Large intestine (tissue), 3 donors: ENCODE results near the gene MOB4. TPM values are rescaled to one million over a fixed set of nuclear protein-coding genes. Genes with fewer than 3 reads are reported as not detected.
"Not testable (repeated sequence)": the region's sequence is repeated elsewhere in the genome, so short reads cannot be mapped to it uniquely, and the experiment has no call there.

ENCODE experiments used
- DNase-seq, 2 donors: peaks; one replicate each; pipeline versions ENCODE4 v3.0.0 to v3.0.0-alpha.2; 2013
- H3K27ac ChIP-seq: one replicate; pipeline ENCODE4 v1.5.1; 2013; ENCODE audit warnings: low read length
- H3K27me3 ChIP-seq: 2 replicates; pipeline ENCODE4 v1.6.1; 2013; ENCODE audit warnings: low read length; ENCODE audit not compliant: control insufficient read depth, insufficient read depth
- H3K36me3 ChIP-seq: 2 replicates; pipeline ENCODE4 v1.6.1; 2013; ENCODE audit warnings: low read length; ENCODE audit not compliant: control insufficient read depth, insufficient read depth
- H3K4me1 ChIP-seq: one replicate; pipeline ENCODE4 v1.6.1; 2013; ENCODE audit warnings: low read length; ENCODE audit not compliant: control insufficient read depth, insufficient read depth
- H3K4me3 ChIP-seq: one replicate; pipeline ENCODE4 v1.5.1; 2013; ENCODE audit warnings: low read length
- H3K9me3 ChIP-seq: one replicate; pipeline ENCODE4 v1.6.1; 2013; ENCODE audit warnings: mild to moderate bottlenecking, low read depth, low read length, moderate library complexity; ENCODE audit not compliant: control insufficient read depth
- WGBS: methylation state at CpG from one replicate; pipeline ENCODE4 v1.1.5; 2013; ENCODE audit warnings: low lambda C conversion rate; ENCODE audit not compliant: insufficient coverage; 5-methylcytosine and 5-hydroxymethylcytosine counted together
- polyA plus RNA-seq: library from polyadenylated mRNA; unstranded; fragments of 120-200 nt; gene quantifications from one replicate; pipeline ENCODE4 v1.2.1, GENCODE V29; 2013

Gene MOB4
- polyA plus RNA-seq, 1 donor: 36.6 TPM

DNA sequence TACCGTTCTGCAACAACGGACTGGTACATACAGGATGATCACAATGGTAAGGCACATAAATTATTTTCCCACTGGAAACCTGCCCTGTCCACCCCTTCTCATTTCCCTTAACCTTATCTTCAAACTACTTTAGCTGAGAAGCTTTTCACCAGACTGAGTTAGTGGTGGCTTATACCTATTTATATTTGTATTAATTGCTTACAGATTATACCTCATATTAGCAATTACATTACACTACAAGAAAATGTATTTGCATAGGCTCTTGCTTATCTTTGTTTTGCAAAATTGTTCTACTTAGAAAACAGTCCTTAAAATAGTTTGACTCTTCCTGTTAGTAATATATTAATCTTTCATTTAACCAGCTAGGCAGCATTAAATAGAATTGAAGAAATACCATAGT, 35.4 kb downstream of the MOB4 start:
- not testable (repeated sequence) for DNase-seq, H3K27ac ChIP-seq, H3K4me1 ChIP-seq, H3K9me3 ChIP-seq, H3K27me3 ChIP-seq, H3K4me3 ChIP-seq
- H3K36me3 ChIP-seq: peaks cover 36% of the 10 kb centered on the region
- WGBS: no CpG with 5 or more reads among the region's 2 CpGs

DNA sequence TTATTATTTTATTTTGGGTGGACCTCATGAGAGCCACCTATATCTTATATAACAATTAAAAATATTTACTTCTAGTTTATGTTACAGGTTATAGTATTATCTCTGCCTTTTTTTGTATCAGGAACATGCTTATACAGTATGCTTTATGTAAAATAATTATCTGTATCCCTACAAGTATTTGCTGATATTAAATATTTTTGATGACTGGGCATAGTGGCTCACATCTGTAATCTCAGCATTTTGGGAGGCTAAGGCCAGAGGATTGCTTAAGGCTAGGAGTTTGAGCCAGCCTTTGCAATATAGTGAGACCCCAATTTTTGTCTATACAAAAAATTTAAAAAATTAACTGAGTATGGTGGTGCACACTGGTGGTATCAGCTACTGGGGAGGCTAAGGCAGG, 39.6 kb downstream of the MOB4 start:
- DNase-seq: no peak
- H3K4me3 ChIP-seq: no peak overlapping the region
- H3K4me1 ChIP-seq: no peaks in the 10 kb centered on the region
- H3K36me3 ChIP-seq: peaks cover 21% of the 10 kb centered on the region
- no peaks in the 10 kb centered on the region for H3K9me3 ChIP-seq
- no peaks in the 10 kb centered on the region for H3K27me3 ChIP-seq
- H3K27ac ChIP-seq: no peak overlapping the region

DNA sequence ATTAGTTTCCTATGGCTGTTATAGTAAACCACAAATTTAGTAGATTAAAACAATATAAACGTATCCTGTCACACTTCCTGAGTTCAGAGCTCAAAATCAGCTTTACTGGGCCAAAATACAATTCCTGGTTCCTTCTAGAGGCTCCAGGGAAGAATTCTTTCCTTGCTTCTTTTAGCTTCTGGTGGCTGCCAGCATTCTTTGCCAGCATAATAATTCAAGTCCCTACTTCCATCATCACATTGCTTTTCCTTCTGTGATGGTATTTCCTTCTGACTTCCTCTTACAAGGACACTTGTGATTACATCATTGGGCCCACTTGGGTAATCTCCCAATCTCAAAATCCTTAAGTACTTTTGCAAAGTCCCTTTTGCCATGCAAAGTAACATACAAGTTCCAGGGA, 40.6 kb downstream of the MOB4 start:
- Histone ChIP-seq H3K27me3 (no peaks in the 10 kb centered on the region), H3K4me3 (no peak overlapping the region), H3K9me3 (no peaks in the 10 kb centered on the region), H3K27ac (no peak overlapping the region), H3K36me3 (peaks cover 19% of the 10 kb centered on the region), H3K4me1 (no peaks in the 10 kb centered on the region)
- WGBS: 83% methylated on average over 1 of the region's 1 CpG
- no peak for DNase-seq

- no peak for DNase-seq
- no peaks in the 10 kb centered on the region for H3K4me1 ChIP-seq
- no peak overlapping the region for H3K27ac ChIP-seq
- peaks cover 14% of the 10 kb centered on the region for H3K36me3 ChIP-seq
- WGBS: no CpG with 5 or more reads among the region's 3 CpGs
- no peak overlapping the region for H3K4me3 ChIP-seq
- no peaks in the 10 kb centered on the region for H3K27me3 ChIP-seq
- H3K9me3 ChIP-seq: no peaks in the 10 kb centered on the region
These were observed 42.5 kb downstream of the MOB4 start for GRCh38 chr2:197558393-197558792.

- WGBS: 92% methylated on average over 2 of the region's 5 CpGs
- no peaks in the 10 kb centered on the region for H3K27me3 ChIP-seq
These were observed 43.8 kb downstream of the MOB4 start for GRCh38 chr2:197559681-197560080.

DNA sequence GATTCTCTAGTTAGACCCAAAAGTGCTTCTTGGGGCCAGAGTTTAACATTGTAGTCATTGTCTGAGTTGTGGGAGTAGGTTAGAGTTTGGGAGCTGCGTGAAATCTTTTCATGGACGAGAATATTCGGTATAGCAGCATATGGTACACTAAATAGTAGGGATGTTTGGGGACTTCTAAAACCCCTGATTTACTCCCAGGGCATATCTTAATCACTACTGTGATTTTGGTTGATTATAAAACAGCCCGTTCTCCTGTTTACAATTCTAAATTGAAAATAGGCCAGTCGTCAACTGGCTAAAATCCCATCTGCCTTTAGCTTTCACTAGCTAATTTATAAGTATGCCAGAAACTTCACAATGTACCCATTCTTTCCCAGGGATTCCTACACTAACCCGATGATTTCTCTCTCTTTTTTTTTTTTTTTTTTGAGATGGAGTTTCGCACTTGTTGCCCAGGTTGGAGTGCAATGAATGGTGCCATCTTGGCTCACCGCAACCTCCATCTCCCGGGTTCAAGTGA, 44.3 kb downstream of the MOB4 start:
- Histone ChIP-seq H3K4me1 (no peaks in the 10 kb centered on the region), H3K36me3 (peaks cover 3% of the 10 kb centered on the region), H3K4me3 (no peak overlapping the region), H3K27me3 (no peaks in the 10 kb centered on the region), H3K27ac (no peak overlapping the region), H3K9me3 (no peaks in the 10 kb centered on the region)
- WGBS: no CpG with 5 or more reads among the region's 9 CpGs
- DNase-seq: no peak

More at GRCh38 chr2:197559681-197560080, 43.8 kb downstream of the MOB4 start:
- Histone ChIP-seq H3K27ac (no peak overlapping the region), H3K4me1 (no peaks in the 10 kb centered on the region), H3K4me3 (no peak overlapping the region), H3K9me3 (no peaks in the 10 kb centered on the region), H3K36me3 (peaks cover 3% of the 10 kb centered on the region)
- no peak for DNase-seq

DNA sequence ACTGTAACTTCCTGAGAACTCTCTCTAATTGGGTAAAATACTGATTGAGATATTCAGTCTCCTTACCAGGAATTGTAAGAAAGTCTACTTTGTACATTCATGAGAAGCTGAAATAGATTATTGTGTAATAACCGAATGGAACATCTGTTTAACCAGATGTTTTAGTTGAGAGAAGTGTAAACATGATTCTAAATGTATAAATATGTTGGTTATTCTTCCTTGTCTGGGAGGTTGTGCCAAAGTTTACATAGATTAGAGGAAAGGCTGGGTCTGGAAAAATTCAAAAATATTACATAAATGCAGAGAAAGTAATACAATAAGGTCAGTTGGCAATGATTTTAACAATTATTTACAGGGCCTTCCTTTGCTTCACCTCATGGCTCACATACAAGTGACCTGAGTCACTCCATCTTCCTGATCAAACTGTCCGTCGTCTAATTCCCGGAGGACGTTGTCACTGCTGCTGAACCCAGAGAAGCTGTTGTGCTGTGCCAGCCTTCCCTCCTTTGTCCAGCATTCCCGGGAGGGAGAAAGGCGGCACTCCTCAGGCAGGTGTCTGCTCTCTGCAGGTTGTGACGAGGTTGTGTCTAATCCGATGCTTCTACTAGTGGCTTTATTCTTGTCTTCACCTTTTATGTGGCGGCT, 55.9 kb downstream of the MOB4 start:
- no peak for DNase-seq
- Histone ChIP-seq H3K27me3 (no peaks in the 10 kb centered on the region), H3K9me3 (peaks cover 6% of the 10 kb centered on the region), H3K27ac (no peak overlapping the region), H3K4me3 (no peak overlapping the region), H3K4me1 (no peaks in the 10 kb centered on the region), H3K36me3 (no peaks in the 10 kb centered on the region)
- 83% methylated on average over 1 of the region's 10 CpGs for WGBS

DNA sequence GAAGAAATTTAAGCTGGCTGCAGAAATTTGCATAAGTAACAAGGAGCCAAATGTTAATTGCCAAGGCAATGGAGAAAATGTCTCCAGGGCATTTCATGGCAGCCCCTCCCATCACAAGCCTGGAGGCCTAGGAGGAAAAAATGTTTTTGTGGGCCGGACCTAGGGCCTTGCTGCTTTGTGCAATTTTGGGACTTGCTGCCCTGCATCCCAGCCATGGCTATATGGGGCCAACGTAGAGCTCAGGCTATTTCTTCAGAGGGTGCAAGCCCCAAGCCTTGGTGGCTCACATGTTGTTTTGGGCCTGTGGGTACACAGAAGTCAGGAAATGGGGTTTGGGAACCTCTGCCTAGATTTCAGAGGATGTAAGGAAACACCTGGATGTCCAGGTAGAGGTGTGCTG, 57.7 kb downstream of the MOB4 start:
- H3K9me3 ChIP-seq: peaks cover 6% of the 10 kb centered on the region
- no peaks in the 10 kb centered on the region for H3K36me3 ChIP-seq
- no CpG with 5 or more reads among the region's 2 CpGs for WGBS
- no peaks in the 10 kb centered on the region for H3K4me1 ChIP-seq
- no peak overlapping the region for H3K4me3 ChIP-seq
- no peak for DNase-seq
- no peak overlapping the region for H3K27ac ChIP-seq
- H3K27me3 ChIP-seq: no peaks in the 10 kb centered on the region

DNA sequence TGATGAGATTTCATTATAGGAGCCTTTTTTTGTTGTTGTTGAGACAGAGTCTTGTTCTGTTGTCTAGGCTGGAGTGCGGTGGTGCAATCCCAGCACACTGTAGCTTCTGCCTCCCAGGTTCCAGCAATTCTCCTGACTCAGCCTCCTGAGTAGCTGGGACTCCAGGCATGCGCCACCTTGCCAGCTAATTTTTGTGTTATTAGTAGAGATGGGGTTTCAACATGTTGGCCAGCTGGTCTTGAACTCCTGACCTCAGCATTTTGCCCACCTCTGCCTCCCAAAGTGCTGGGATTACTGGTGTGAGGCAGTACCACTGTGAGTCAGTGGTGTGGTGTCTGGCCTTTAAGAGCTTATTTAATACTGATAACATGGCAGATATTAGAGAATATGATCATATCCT, 60.1 kb downstream of the MOB4 start:
- H3K4me1 ChIP-seq: no peaks in the 10 kb centered on the region
- WGBS: no CpG with 5 or more reads among the region's 2 CpGs
- H3K4me3 ChIP-seq: no peak overlapping the region
- DNase-seq: no peak
- peaks cover 6% of the 10 kb centered on the region for H3K9me3 ChIP-seq
- no peak overlapping the region for H3K27ac ChIP-seq
- no peaks in the 10 kb centered on the region for H3K36me3 ChIP-seq
- no peaks in the 10 kb centered on the region for H3K27me3 ChIP-seq

DNA sequence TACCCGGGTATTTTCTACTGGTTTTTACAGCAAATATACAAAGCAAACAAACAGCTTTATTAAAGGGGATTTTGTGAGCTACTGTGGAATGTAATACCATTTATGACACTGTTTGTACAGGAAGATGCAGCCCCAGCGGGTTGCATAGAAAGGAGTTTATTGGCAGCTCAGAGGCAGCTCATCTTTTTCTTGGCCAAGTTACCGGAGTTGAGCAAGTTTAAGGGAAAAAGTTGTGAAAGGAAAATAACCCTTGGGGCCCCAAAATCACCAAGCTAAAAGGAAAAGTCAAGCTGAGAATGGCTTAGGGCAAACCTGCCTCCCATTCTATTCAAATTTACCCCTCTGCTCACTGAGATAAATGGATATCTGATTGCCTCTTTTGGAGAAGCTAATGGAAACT, 60.8 kb downstream of the MOB4 start:
- Histone ChIP-seq H3K9me3 (peaks cover 6% of the 10 kb centered on the region), H3K4me1 (no peaks in the 10 kb centered on the region), H3K27me3 (no peaks in the 10 kb centered on the region), H3K4me3 (no peak overlapping the region), H3K27ac (no peak overlapping the region), H3K36me3 (no peaks in the 10 kb centered on the region)
- no peak for DNase-seq
- WGBS: 0% methylated on average over 1 of the region's 3 CpGs

DNA sequence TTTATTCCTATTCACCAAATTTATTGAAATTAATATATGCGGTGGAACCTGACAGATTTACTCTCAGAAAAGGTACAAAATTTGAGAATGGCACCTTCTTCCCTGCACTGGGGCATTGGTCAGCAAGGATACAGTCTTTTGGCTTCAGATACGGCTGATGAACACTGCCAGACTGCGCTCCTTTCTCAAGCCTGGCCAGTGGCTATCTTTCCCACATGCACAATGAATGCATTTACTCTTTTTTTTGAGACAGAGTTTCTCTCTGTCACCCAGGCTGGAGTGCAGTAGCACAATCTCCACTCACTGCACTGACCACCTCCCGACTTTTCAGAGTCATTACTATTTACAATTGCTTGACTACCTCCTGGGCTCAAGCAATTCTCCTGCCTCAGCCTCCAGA, 61.6 kb downstream of the MOB4 start:
- 100% methylated on average over 1 of the region's 4 CpGs for WGBS
- Histone ChIP-seq H3K27me3 (no peaks in the 10 kb centered on the region), H3K9me3 (peaks cover 6% of the 10 kb centered on the region), H3K4me3 (no peak overlapping the region), H3K27ac (no peak overlapping the region), H3K4me1 (no peaks in the 10 kb centered on the region), H3K36me3 (no peaks in the 10 kb centered on the region)
- no peak for DNase-seq
